Activated CD4-positive, alpha-beta T cell treated with anti-CD3 and anti-CD28 coated beads, Interleukin-2, amount 10 ng/mL, durations not matched to agents 7 days and 5 days (primary cell): ENCODE data around the gene MX2. TPM values are rescaled to one million over a fixed set of nuclear protein-coding genes. Genes with fewer than 3 reads are reported as not detected.
"Not testable (repeated sequence)": the region's sequence is repeated elsewhere in the genome, so short reads cannot be mapped to it uniquely, and the experiment has no call there.

Experiments used
- CTCF ChIA-PET: fragments of 350-600 bp; sonication (Branson Sonifier 250); formaldehyde crosslinking; loops from one replicate; lab custom pipeline; 2021; ENCODE audit warnings: antibody characterized with exemption; lab: Charles Lee
- POLR2A ChIA-PET: fragments of 350-600 bp; sonication (Branson Sonifier 250); formaldehyde crosslinking; loops from one replicate; lab custom pipeline; 2021; ENCODE audit warnings: antibody characterized with exemption; lab: Charles Lee
- DNase-seq: peaks from one replicate; pipeline ENCODE4 v3.0.0-alpha.2; 2020
- H3K27ac Mint-ChIP-seq: one replicate; pipeline ENCODE4 v1.8.0; 2021; ENCODE audit warnings: mild to moderate bottlenecking, moderate library complexity, mixed read lengths
- H3K27me3 Mint-ChIP-seq: one replicate; pipeline ENCODE4 v1.8.0; 2021; ENCODE audit warnings: mixed read lengths
- H3K36me3 Mint-ChIP-seq: one replicate; pipeline ENCODE4 v1.8.0; 2021; ENCODE audit warnings: low read depth, mixed read lengths
- H3K4me1 Mint-ChIP-seq: one replicate; pipeline ENCODE4 v1.8.0; 2021; ENCODE audit warnings: mixed read lengths
- H3K4me3 Mint-ChIP-seq: one replicate; pipeline ENCODE4 v1.8.0; 2021; ENCODE audit warnings: mild to moderate bottlenecking, moderate library complexity, mixed read lengths
- H3K9me3 Mint-ChIP-seq: one replicate; pipeline ENCODE4 v1.8.0; 2021; ENCODE audit warnings: mixed read lengths
- total RNA-seq, 2 experiments: library from RNA; stranded (reverse); gene quantifications; one replicate each; pipeline ENCODE4 v1.2.3, GENCODE V29; 2021

Gene MX2
- total RNA-seq, 2 experiments from 2014 or later, result 108 to 117 TPM

DNA sequence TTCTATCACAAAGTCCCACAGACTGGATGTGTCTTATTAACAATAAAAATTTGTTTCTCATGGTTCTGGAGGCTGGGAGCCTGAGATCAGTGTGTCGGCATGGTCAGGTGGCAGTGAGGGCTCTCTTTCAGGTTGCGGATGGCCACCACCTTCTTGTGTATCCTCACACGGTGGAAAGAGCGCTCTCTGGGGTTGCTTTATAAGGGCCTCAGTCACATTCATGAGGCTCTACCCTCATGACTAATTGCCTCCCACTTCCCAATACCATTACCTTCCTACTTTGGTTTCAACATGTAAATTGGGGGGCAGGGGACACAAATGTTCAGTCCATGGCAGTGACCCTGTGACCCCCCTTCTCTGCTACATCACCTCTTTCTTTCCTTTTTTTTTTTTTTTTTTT lies 43.5 kb downstream of the MX2 start:
- peaks cover 77% of the 10 kb centered on the region for H3K36me3 Mint-ChIP-seq
- POLR2A ChIA-PET, result no interaction called here
- H3K27ac Mint-ChIP-seq, result no peak overlapping the region
- DNase-seq, result no peak
- no peaks in the 10 kb centered on the region for H3K27me3 Mint-ChIP-seq
- CTCF ChIA-PET, result no interaction called here
- H3K4me1 Mint-ChIP-seq, result no peaks in the 10 kb centered on the region
- peaks cover under 1% of the 10 kb centered on the region for H3K9me3 Mint-ChIP-seq
- H3K4me3 Mint-ChIP-seq, result no peak overlapping the region

DNA sequence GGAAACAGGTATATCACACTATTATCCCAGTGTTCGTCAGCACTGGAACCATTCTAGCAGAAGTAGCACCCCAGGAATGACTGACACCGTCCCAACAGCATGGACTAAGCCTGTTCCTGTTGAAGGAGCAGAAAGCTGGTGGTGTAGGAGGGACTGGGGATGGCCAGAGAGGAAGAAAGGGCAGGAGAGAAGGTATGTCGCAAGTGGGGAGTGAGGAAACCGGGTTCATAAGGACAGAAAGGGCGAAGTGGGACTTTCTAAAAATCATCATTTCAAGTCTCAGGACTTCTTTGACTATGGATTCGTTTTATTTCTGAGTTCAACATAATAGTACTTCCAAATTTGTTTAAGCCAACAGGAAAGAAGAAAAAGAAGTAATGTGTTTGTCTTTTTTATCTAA lies 44.5 kb downstream of the MX2 start:
- Mint-ChIP-seq H3K27ac (peak overlapping the region; percentile 67), H3K36me3 (peaks cover 79% of the 10 kb centered on the region), H3K4me1 (peaks cover 9% of the 10 kb centered on the region), H3K27me3 (no peaks in the 10 kb centered on the region), H3K4me3 (no peak overlapping the region), H3K9me3 (peaks cover 10% of the 10 kb centered on the region)
- CTCF ChIA-PET, result no interaction called here
- DNase-seq, result no peak
- POLR2A ChIA-PET, result no interaction called here

DNA sequence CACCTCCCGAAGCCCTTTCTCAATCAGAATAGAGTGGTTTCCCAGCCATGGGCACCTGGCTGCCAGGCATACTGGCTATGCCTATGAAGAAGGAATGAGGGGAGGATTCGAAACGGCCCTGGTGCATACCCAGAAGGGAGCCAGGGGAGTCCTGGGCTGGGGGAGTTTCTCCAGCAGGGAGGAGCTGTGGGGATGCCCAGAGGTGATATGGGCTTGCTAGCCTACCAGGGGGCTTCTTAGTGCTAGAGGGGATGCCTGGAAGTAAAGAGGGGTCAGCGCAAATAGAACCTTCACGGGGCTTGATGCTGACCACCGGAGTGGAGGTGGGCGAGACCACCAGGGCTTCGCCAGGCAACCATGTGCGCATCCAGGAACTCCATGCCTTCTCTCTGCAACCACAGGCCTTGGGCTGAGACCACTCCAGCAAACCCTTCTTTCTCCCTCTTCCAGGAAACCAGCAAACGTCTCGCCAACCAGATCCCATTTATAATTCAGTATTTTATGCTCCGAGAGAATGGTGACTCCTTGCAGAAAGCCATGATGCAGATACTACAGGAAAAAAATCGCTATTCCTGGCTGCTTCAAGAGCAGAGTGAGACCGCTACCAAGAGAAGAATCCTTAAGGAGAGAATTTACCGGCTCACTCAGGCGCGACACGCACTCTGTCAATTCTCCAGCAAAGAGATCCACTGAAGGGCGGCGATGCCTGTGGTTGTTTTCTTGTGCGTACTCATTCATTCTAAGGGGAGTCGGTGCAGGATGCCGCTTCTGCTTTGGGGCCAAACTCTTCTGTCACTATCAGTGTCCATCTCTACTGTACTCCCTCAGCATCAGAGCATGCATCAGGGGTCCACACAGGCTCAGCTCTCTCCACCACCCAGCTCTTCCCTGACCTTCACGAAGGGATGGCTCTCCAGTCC lies 46.0 kb downstream of the MX2 start:
- CTCF ChIA-PET, result interaction anchor here (1.5 kb wide), 1 partner anchor 23 kb away, joined by 3 read pairs; no protein-coding TSS in a partner anchor
- DNase-seq, result no peak

DNA sequence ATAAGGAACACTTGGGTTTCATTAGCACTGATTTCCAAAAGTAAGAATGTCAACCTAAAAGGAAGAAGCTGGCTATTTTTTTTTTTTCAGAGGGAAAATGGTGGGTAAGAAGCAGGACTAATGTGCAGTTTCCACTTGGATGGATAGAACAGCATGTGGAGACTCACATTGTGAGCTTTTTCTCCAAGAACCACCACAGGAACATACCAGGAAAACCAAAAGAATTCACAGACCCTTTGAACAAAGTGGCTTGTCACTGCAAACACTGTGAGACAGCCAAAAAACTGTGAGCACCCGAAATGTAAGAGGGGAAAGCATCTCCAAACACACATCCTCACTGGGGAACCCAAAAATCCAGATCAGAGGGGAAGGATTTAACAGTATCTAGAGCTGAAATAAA lies 48.5 kb downstream of the MX2 start:
- ChIA-PET CTCF (interaction anchor here (1.1 to 2.1 kb wide), 3 partner anchors 13 to 127 kb away, joined by 4 to 6 read pairs (median 5); no protein-coding TSS in a partner anchor), POLR2A (no interaction called here)
- H3K27ac Mint-ChIP-seq, result no peak overlapping the region
- H3K4me3 Mint-ChIP-seq, result no peak overlapping the region
- H3K27me3 Mint-ChIP-seq, result peaks cover 26% of the 10 kb centered on the region
- H3K9me3 Mint-ChIP-seq, result peaks cover 38% of the 10 kb centered on the region
- peaks cover 77% of the 10 kb centered on the region for H3K36me3 Mint-ChIP-seq
- peaks cover 22% of the 10 kb centered on the region for H3K4me1 Mint-ChIP-seq
- DNase-seq, result no peak

More for the DNA sequence above, 46.0 kb downstream of the MX2 start:
- Mint-ChIP-seq H3K27me3 (peaks cover 2% of the 10 kb centered on the region), H3K36me3 (peaks cover 79% of the 10 kb centered on the region), H3K27ac (no peak overlapping the region), H3K4me1 (peaks cover 14% of the 10 kb centered on the region), H3K9me3 (peaks cover 18% of the 10 kb centered on the region), H3K4me3 (no peak overlapping the region)
- POLR2A ChIA-PET, result interaction anchor here (0.6 kb wide), 1 partner anchor 269 kb away, joined by 4 read pairs; no protein-coding TSS in a partner anchor

DNA sequence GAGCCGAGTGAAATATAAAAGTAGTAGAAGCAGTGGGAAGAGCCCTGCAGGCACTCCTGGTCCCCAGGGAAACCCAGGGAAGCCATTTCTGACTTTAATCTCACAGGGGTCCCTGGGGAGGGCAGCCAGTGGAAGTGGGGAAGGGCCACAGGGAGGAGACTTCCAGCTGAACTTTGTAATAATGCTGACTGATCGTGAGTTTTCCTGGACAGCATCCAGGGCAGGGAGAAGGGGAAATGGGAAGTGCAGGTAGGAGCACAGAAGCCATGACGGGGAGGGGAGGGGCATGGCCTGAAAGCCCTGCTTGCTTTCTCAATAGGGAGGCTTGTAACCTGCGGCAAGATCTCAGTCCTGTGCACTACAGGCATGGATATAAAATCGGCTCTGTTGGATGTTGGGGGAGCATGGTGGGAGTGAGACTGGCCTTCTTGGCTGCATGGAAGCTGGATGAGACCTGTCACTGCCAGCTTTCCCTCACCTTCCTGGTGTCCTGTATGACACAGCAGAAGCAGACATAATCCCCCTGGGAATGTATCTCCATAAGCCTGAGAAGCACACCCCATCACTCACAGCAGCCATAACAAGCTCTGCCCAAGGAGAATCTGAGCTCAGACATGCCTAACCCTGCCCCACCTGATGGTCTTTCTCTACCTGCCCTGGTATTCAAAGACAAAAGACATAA lies 49.1 kb downstream of the MX2 start:
- ChIA-PET POLR2A (interaction anchor here (1.1 kb wide), 1 partner anchor 19 kb away, joined by 3 read pairs; no protein-coding TSS in a partner anchor), CTCF (interaction anchor here (0.9 to 2.3 kb wide), 5 partner anchors 14 to 128 kb away, joined by 3 to 9 read pairs (median 5); partner anchors contain the start of gene MX1)
- Mint-ChIP-seq H3K4me1 (peaks cover 22% of the 10 kb centered on the region), H3K4me3 (no peak overlapping the region), H3K27me3 (peaks cover 29% of the 10 kb centered on the region), H3K9me3 (peaks cover 42% of the 10 kb centered on the region), H3K27ac (no peak overlapping the region), H3K36me3 (peaks cover 79% of the 10 kb centered on the region)
- no peak for DNase-seq

DNA sequence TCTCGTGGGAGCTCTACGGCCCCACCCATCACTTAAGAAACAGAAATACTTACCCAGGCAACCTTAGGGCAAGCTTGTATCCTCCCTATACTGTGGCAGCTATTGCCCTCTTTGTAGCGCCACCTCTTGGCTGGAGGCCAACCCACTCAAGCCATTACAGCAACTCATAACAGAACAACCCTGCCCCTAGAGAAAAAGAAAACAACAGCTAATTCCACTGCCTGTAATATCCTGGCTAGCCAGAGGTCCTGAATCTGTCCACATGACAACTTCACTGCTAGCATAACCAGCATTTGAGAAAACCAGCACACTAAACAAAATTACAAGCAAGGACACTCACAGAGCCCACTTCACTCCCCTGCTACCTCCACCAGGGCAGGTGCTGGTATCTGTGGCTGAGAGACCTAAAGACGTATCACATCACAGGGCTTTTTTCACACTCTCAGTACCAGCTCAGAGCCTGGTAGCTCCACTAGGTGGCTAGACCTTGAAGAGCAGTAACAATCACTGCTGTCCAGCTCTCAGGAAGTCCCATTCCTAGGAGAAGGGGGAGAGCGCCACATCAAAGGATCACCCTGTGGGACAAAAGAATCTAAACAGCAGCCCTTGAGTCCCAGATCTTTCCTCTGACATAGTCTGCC lies 49.7 kb downstream of the MX2 start:
- peaks cover 74% of the 10 kb centered on the region for H3K36me3 Mint-ChIP-seq
- no peak overlapping the region for H3K4me3 Mint-ChIP-seq
- no peak overlapping the region for H3K27ac Mint-ChIP-seq
- peaks cover 22% of the 10 kb centered on the region for H3K4me1 Mint-ChIP-seq
- H3K9me3 Mint-ChIP-seq, result peaks cover 43% of the 10 kb centered on the region
- peaks cover 35% of the 10 kb centered on the region for H3K27me3 Mint-ChIP-seq
- no peak for DNase-seq
- ChIA-PET CTCF (interaction anchor here (0.6 to 2.3 kb wide), 7 partner anchors 10 to 705 kb away, joined by 3 to 9 read pairs (median 3); partner anchors contain the start of gene MX1), POLR2A (interaction anchor here (1.1 kb wide), 1 partner anchor 19 kb away, joined by 3 read pairs; no protein-coding TSS in a partner anchor)

DNA sequence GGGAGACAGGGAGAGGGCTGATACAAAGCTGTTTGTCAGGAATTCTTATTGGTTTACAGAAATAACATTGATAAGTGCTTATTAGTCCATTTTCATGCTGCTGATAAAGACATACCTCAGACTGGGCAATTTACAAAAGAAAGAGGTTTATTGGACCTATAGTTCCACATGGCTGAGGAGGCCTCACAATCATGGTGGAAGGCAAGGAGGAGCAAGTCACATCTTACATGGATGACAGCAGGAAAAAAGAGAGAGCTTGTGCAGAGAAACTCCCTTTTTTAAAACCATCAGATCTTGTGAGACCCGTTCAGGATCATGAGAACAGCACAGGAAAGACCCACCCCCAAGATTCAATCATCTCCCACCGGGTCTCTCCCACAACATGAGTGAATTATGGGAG lies 55.7 kb downstream of the MX2 start:
- H3K4me3 Mint-ChIP-seq, CTCF ChIA-PET, H3K27ac Mint-ChIP-seq, POLR2A ChIA-PET, DNase-seq: not testable (repeated sequence)
- Mint-ChIP-seq H3K9me3 (peaks cover 38% of the 10 kb centered on the region), H3K4me1 (peaks cover 43% of the 10 kb centered on the region), H3K27me3 (peaks cover 33% of the 10 kb centered on the region), H3K36me3 (peaks cover 36% of the 10 kb centered on the region)

DNA sequence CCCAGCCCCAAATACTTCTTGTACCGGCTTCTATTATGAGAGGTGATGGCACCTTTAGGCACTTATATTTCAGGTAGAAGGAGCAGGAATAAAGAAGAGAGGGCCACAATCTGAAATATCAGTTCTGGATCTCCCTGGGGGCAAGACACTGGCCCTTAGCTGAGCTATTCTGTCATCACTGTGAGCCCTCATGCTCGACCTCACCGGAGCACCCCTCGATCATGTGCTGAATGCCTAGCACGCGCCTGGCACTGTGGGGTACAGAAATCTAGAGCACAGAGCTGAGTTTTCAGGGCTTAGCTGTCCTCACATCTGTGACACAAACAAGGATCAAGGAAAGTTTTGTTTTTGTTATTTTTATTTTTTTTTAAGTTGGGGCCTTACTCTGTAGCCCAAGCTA lies 56.6 kb downstream of the MX2 start:
- peaks cover 37% of the 10 kb centered on the region for H3K36me3 Mint-ChIP-seq
- ChIA-PET POLR2A (no interaction called here), CTCF (no interaction called here)
- H3K9me3 Mint-ChIP-seq, result peaks cover 33% of the 10 kb centered on the region
- DNase-seq, result no peak
- H3K4me3 Mint-ChIP-seq, result no peak overlapping the region
- peaks cover 50% of the 10 kb centered on the region for H3K4me1 Mint-ChIP-seq
- H3K27me3 Mint-ChIP-seq, result peaks cover 27% of the 10 kb centered on the region
- H3K27ac Mint-ChIP-seq, result no peak overlapping the region

DNA sequence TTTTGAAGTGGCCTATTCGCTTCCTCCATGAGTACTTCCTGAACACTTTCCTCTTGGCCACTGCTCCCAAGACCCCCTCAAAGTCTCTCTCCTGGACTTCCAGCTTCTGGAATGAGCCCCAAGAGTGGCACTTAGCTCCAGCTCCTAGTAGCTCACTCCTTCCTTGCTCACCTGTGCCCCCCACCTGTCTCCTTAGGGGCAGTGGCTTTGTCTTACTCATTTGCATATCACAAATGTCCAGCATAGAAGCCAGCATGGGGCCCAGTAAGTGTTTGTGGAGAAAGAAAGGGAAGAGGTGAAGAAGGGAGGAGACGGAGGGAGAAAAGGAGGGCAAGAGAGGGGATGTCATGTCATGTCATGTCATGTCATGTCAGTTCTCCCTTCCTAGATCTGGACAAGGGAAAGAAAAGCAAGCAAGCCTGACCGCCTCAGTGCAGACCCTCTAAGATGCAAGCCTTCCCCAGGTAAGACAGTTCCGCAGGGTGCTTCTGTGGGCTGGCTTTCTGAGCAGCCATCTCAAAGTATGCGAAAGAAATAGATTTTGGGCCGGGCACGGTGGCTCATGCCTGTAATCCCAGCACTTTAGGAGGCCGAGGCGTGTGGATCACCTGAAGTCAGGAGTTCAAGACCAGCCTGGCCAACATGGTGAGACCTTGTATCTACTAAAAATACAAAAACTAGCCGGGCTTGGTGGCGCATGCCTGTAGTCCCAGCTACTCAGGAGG lies 57.3 kb downstream of the MX2 start:
- Mint-ChIP-seq H3K9me3 (peaks cover 27% of the 10 kb centered on the region), H3K4me3 (peak overlapping the region; percentile 3), H3K4me1 (peaks cover 53% of the 10 kb centered on the region), H3K36me3 (peaks cover 35% of the 10 kb centered on the region), H3K27ac (peak overlapping the region; percentile 100), H3K27me3 (peaks cover 20% of the 10 kb centered on the region)
- CTCF ChIA-PET, result interaction anchor here (0.7 kb wide), 1 partner anchor 827 kb away, joined by 3 read pairs; no protein-coding TSS in a partner anchor
- no peak for DNase-seq
- POLR2A ChIA-PET, result no interaction called here

DNA sequence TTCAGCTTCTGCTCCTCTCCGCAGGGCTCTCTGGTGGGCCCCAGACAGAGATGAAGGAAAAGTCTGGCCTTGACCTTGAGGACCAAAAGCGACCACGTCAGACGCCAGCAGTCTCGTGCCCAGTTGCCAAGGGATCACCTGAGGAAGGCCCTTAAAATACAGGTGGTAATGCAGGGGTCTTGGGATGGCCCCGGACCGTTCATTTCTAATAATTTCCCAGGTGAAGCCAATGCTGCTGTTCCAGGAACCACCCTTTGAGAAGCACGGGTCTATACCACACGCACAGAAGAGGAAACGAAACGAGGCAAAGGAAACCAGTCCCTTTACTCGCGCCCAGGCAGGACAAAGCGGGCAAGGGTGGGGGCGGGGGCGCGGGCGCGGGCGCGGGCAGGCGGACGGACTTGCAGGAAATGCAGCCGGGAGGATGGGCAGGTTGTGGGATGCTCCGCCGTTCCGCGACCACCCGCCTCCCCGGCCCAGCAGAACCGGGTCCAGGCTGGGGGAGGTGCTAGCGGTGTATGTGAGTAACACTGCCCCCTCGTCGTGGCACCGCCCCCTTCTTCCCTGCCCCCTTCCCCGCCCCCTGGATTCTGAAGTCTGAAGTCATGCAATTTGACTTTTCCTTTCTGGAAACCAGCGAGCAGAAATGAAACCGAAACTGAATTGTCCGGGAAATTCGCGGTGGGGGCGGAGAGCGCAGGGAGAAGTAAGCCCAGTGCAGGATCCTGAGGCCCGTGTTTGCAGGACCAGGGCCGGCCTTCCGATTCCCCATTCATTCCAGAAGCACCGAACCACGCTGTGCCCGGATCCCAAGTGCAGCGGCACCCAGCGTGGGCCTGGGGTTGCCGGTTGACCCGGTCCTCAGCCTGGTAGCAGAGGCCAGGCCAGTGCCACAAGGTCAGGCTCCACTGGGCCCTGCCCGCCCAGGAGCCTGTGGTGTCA lies 58.4 kb downstream of the MX2 start:
- peak; percentile 70 for DNase-seq
- CTCF ChIA-PET, result interaction anchor here (0.7 kb wide), 1 partner anchor 826 kb away, joined by 3 read pairs; no protein-coding TSS in a partner anchor
- peaks cover 20% of the 10 kb centered on the region for H3K9me3 Mint-ChIP-seq
- H3K27ac Mint-ChIP-seq, result peak overlapping the region; percentile 100
- H3K4me1 Mint-ChIP-seq, result peaks cover 62% of the 10 kb centered on the region
- H3K36me3 Mint-ChIP-seq, result peaks cover 32% of the 10 kb centered on the region
- H3K4me3 Mint-ChIP-seq, result peak overlapping the region; percentile 86
- POLR2A ChIA-PET, result no interaction called here
- peaks cover 11% of the 10 kb centered on the region for H3K27me3 Mint-ChIP-seq

DNA sequence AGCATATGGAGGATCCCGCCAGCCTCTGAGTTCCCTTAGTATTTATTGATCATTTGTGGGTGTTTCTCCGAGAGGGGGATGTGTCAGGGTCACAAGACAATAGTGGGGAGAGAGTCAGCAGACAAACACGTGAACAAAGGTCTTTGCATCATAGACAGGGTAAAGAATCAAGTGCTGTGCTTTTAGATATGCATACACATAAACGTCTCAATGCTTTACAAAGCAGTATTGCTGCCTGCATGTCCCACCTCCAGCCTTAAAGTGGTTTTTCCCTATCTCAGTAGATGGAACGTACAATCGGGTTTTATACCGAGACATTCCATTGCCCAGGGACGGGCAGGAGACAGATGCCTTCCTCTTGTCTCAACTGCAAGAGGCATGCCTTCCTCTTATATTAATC lies 59.2 kb downstream of the MX2 start:
- H3K9me3 Mint-ChIP-seq, result peaks cover 14% of the 10 kb centered on the region
- peak overlapping the region; percentile 86 for H3K4me3 Mint-ChIP-seq
- DNase-seq, H3K27me3 Mint-ChIP-seq, POLR2A ChIA-PET, CTCF ChIA-PET: not testable (repeated sequence)
- H3K36me3 Mint-ChIP-seq, result peaks cover 34% of the 10 kb centered on the region
- peak overlapping the region; percentile 100 for H3K27ac Mint-ChIP-seq
- peaks cover 68% of the 10 kb centered on the region for H3K4me1 Mint-ChIP-seq
